NCI-H2081 (cell line): Measurements from ENCODE around the gene PDE6H.

Source experiments
- DNase-seq, 2 experiments: peaks; one replicate each; lab custom pipeline; 2025; lab: John Stamatoyannopoulos, UW

PDE6H gene

GRCh38 chr12:14951851-14952250, 21.0 kb upstream of the PDE6H start:
- DNase-seq: no peak

- DNase-seq: peak in 1 of 2 experiments; percentile 13
Observed at GRCh38 chr12:14952299-14952921, 20.4 kb upstream of the PDE6H start.

GRCh38 chr12:14953752-14954151, 19.1 kb upstream of the PDE6H start:
- no peak for DNase-seq

GRCh38 chr12:14954269-14954668, 18.6 kb upstream of the PDE6H start:
- no peak for DNase-seq

- no peak for DNase-seq
Observed at GRCh38 chr12:14956024-14956891, 16.6 kb upstream of the PDE6H start.

- DNase-seq: no peak
Observed at GRCh38 chr12:14956905-14957304, 15.9 kb upstream of the PDE6H start.

- DNase-seq: no peak
Observed at GRCh38 chr12:14957551-14958168, 15.2 kb upstream of the PDE6H start.

- DNase-seq: no peak
Observed at GRCh38 chr12:14958361-14959125, 14.3 kb upstream of the PDE6H start.

GRCh38 chr12:14959126-14959440, 13.8 kb upstream of the PDE6H start:
- no peak for DNase-seq

GRCh38 chr12:14959463-14959862, 13.4 kb upstream of the PDE6H start:
- DNase-seq: no peak

- DNase-seq: no peak
Observed at GRCh38 chr12:14959916-14960496, 12.8 kb upstream of the PDE6H start.

- no peak for DNase-seq
Observed at GRCh38 chr12:14960548-14961465, 12.0 kb upstream of the PDE6H start.

- DNase-seq: no peak
Observed at GRCh38 chr12:14961466-14962152, 11.2 kb upstream of the PDE6H start, which contains the start of gene ARHGDIB. TSS of gene ARHGDIB (minus strand) at chr12:14961601. CDS start at chr12:14950712, 10,889 bp downstream.

- no peak for DNase-seq
Observed at GRCh38 chr12:14962153-14962539, 10.7 kb upstream of the PDE6H start.

- DNase-seq: no peak
Observed at GRCh38 chr12:14962797-14963196, 10.0 kb upstream of the PDE6H start.

- no peak for DNase-seq
Observed at GRCh38 chr12:14963520-14963919, 9.3 kb upstream of the PDE6H start.

- no peak for DNase-seq
Observed at GRCh38 chr12:14964406-14964805, 8.4 kb upstream of the PDE6H start.

- DNase-seq: no peak
Observed at GRCh38 chr12:14965221-14965620, 7.6 kb upstream of the PDE6H start.

GRCh38 chr12:14968478-14968877, 4.4 kb upstream of the PDE6H start:
- no peak for DNase-seq

GRCh38 chr12:14970473-14970872, 2.4 kb upstream of the PDE6H start:
- no peak for DNase-seq
